Kidney (tissue), 14 donors: ENCODE results near the gene USP37. TPM values are rescaled to one million over a fixed set of nuclear protein-coding genes. Genes with fewer than 3 reads are reported as not detected.

ENCODE experiments used
- DNase-seq, 5 donors: peaks; one replicate each; pipeline ENCODE4 v3.0.0-alpha.2; 2013 to 2020
- FAIRE-seq: peaks from 2 replicates; lab custom pipeline; 2012; peaks lifted over from hg19 to GRCh38; lab: Jason Lieb, UNC
- H3K27ac ChIP-seq, 2 donors: one replicate each; pipeline ENCODE4 v1.7.0; 2013; ENCODE audit warnings: low read depth in 2 of 2, low read length in 2 of 2, inconsistent platforms in 1 of 2
- H3K27me3 ChIP-seq: one replicate; pipeline ENCODE4 v1.7.1; 2013; ENCODE audit warnings: low read length, inconsistent platforms; ENCODE audit not compliant: control insufficient read depth, insufficient read depth
- H3K36me3 ChIP-seq, 3 donors: one replicate each; pipeline versions ENCODE4 v1.7.0 to v1.7.1; 2013; ENCODE audit warnings: low read length in 3 of 3, control low read depth in 1 of 3, inconsistent platforms in 1 of 3; ENCODE audit not compliant: insufficient read depth in 3 of 3, control insufficient read depth in 2 of 3
- H3K4me1 ChIP-seq, 3 donors: one replicate each; pipeline versions ENCODE4 v1.7.0 to v1.7.1; 2013; ENCODE audit warnings: low read length in 3 of 3, inconsistent platforms in 1 of 3, low read depth in 1 of 3; ENCODE audit not compliant: control insufficient read depth in 2 of 3, insufficient read depth in 2 of 3
- H3K4me3 ChIP-seq, 3 donors: one replicate each; pipeline versions ENCODE4 v1.7.0 to v1.8.1; 2013; ENCODE audit warnings: low read length in 3 of 3, control low read depth in 1 of 3, inconsistent platforms in 1 of 3
- H3K9ac ChIP-seq, 3 donors: one replicate each; pipeline versions ENCODE4 v1.7.0 to v1.7.1; 2013; ENCODE audit warnings: low read length in 3 of 3, control low read depth in 1 of 3, inconsistent platforms in 1 of 3
- H3K9me3 ChIP-seq, 3 donors: one replicate each; pipeline versions ENCODE4 v1.7.0 to v1.7.1; 2013; ENCODE audit warnings: low read length in 3 of 3, control low read depth in 1 of 3, inconsistent platforms in 1 of 3; ENCODE audit not compliant: control insufficient read depth in 2 of 3, insufficient read depth in 1 of 3
- CTCF ChIP-seq: IDR thresholded peaks from 3 replicates; pipeline ENCODE4 v1.5.1; 2012; ENCODE audit warnings: mild to moderate bottlenecking, moderate library complexity, borderline replicate concordance; ENCODE audit not compliant: insufficient read depth; ENCODE audit errors: extremely low read depth
- intact Hi-C: fragments of 100-400 bp; cut with DNase I; formaldehyde crosslinking; loops from one replicate; pipeline ENCODE4 v1.11.1; 2022
- polyA plus RNA-seq: library from polyadenylated mRNA; stranded (reverse); fragments of 350-450 nt; fragmentation: Illumina TruSeq; extraction: RNeasy Lipid Tissue Mini Kit (QIAGEN cat#74804); gene quantifications from one replicate; pipeline ENCODE4 v1.2.3, GENCODE V29; 2014; ENCODE audit warnings: low read depth, low replicate concordance; ENCODE audit not compliant: insufficient read depth
- total RNA-seq: library from RNA; stranded (reverse); fragmentation: NEBNext Ultra II Directional; extraction: Animal tissue kit (Norgen Biotek cat#: 25700); gene quantifications from one replicate; pipeline ENCODE4 v1.2.1, GENCODE V29; 2021
- donor health status: control.
- donor health status: control.
- donor health status: control.
- donor health status: control.
- donor health status: control.
- donor health status: DM: yes; HTN: yes; CAD: no.
- donor health status: Normal renal cell carcinoma (clear cell type).

Gene USP37
- total and polyA plus RNA-seq, 2 donors from 2014 or later = 1.8 to 13.5 TPM

GRCh38 chr2:218448934-218449333 is 119.2 kb downstream of the USP37 start:
- no peak for TF ChIP-seq CTCF
- no peak overlapping the region for H3K9ac ChIP-seq
- no peak for FAIRE-seq
- intact Hi-C loops = no loop called here
- H3K9me3 ChIP-seq = no peaks in the 10 kb centered on the region
- no peak overlapping the region for H3K27ac ChIP-seq
- no peak for DNase-seq
- H3K36me3 ChIP-seq = peaks cover 0 to 5% (median 5%) of the 10 kb centered on the region in 3 donors
- H3K4me1 ChIP-seq = no peaks in the 10 kb centered on the region
- H3K4me3 ChIP-seq = no peak overlapping the region
- no peaks in the 10 kb centered on the region for H3K27me3 ChIP-seq

- Histone ChIP-seq H3K36me3 (peaks cover 0 to 5% (median 2%) of the 10 kb centered on the region in 3 donors), H3K4me3 (no peak overlapping the region), H3K27me3 (no peaks in the 10 kb centered on the region), H3K9ac (no peak overlapping the region), H3K27ac (no peak overlapping the region), H3K9me3 (no peaks in the 10 kb centered on the region), H3K4me1 (no peaks in the 10 kb centered on the region)
- no peak for TF ChIP-seq CTCF
- no peak for DNase-seq
- intact Hi-C loops = no loop called here
- no peak for FAIRE-seq
These were observed 121.1 kb downstream of the USP37 start for GRCh38 chr2:218447072-218447471.

GRCh38 chr2:218446547-218446946 is 121.6 kb downstream of the USP37 start:
- intact Hi-C loops = no loop called here
- Histone ChIP-seq H3K9me3 (no peaks in the 10 kb centered on the region), H3K9ac (no peak overlapping the region), H3K4me3 (no peak overlapping the region), H3K27ac (no peak overlapping the region), H3K27me3 (no peaks in the 10 kb centered on the region), H3K36me3 (peaks cover 0 to 5% (median 2%) of the 10 kb centered on the region in 3 donors), H3K4me1 (no peaks in the 10 kb centered on the region)
- TF ChIP-seq CTCF = no peak
- no peak for DNase-seq
- no peak for FAIRE-seq

GRCh38 chr2:218445602-218446001 is 122.5 kb downstream of the USP37 start:
- Histone ChIP-seq H3K36me3 (peaks cover 0 to 5% (median 2%) of the 10 kb centered on the region in 3 donors), H3K9me3 (no peaks in the 10 kb centered on the region), H3K9ac (no peak overlapping the region), H3K27me3 (no peaks in the 10 kb centered on the region), H3K4me1 (no peaks in the 10 kb centered on the region), H3K27ac (no peak overlapping the region), H3K4me3 (no peak overlapping the region)
- TF ChIP-seq CTCF = no peak
- intact Hi-C loops = no loop called here
- DNase-seq = no peak
- FAIRE-seq = no peak
